Measurements from ENCODE around the gene VCAN.
A peak's percentile ranks its signal among the peaks of the same experiment; 100 is the strongest.

Gene VCAN

GRCh38 chr5:83464261-83464660 lies 7.3 kb upstream of the VCAN start:
- Histone ChIP-seq H3K36me3 (no peaks in the 10 kb centered on the region), H3K4me3 (no peak overlapping the region), H3K9me3 (no peaks in the 10 kb centered on the region), H3K9ac (no peak overlapping the region), H3K4me1 (no peaks in the 10 kb centered on the region), H3K27ac (no peak overlapping the region), H4K20me1 (no peaks in the 10 kb centered on the region), H3K4me2 (no peak overlapping the region), H3K27me3 (no peaks in the 10 kb centered on the region)
- no peak for TF ChIP-seq Cebpa-rat (IDR thresholded peaks at IDR 0.05)

- peaks cover 13% of the 10 kb centered on the region for H3K9me3 ChIP-seq
- H3K4me2 ChIP-seq: no peak overlapping the region
- no peaks in the 10 kb centered on the region for H4K20me1 ChIP-seq
- H3K4me3 ChIP-seq: no peak overlapping the region
- H3K27me3 ChIP-seq: peaks cover 4% of the 10 kb centered on the region
- no peak for TF ChIP-seq Cebpa-rat (IDR thresholded peaks at IDR 0.05)
- no peak overlapping the region for H3K9ac ChIP-seq
- H3K27ac ChIP-seq: no peak overlapping the region
- H3K4me1 ChIP-seq: no peaks in the 10 kb centered on the region
- H3K36me3 ChIP-seq: no peaks in the 10 kb centered on the region
These were observed 4.0 kb upstream of the VCAN start for GRCh38 chr5:83467371-83468035.

GRCh38 chr5:83469075-83469474 lies 2.5 kb upstream of the VCAN start:
- Histone ChIP-seq H3K27me3 (peaks cover 9% of the 10 kb centered on the region), H3K4me1 (no peaks in the 10 kb centered on the region), H3K36me3 (no peaks in the 10 kb centered on the region), H3K9ac (no peak overlapping the region), H3K9me3 (peaks cover 28% of the 10 kb centered on the region), H4K20me1 (no peaks in the 10 kb centered on the region), H3K4me2 (no peak overlapping the region), H3K4me3 (no peak overlapping the region), H3K27ac (no peak overlapping the region)
- no peak for TF ChIP-seq Cebpa-rat (IDR thresholded peaks at IDR 0.05)

- no peak overlapping the region for H3K27ac ChIP-seq
- H3K4me3 ChIP-seq: no peak overlapping the region
- peaks cover 39% of the 10 kb centered on the region for H3K9me3 ChIP-seq
- no peak overlapping the region for H3K4me2 ChIP-seq
- H3K36me3 ChIP-seq: no peaks in the 10 kb centered on the region
- no peaks in the 10 kb centered on the region for H4K20me1 ChIP-seq
- TF ChIP-seq Cebpa-rat (IDR thresholded peaks at IDR 0.05): no peak
- no peaks in the 10 kb centered on the region for H3K4me1 ChIP-seq
- no peak overlapping the region for H3K9ac ChIP-seq
- H3K27me3 ChIP-seq: peaks cover 14% of the 10 kb centered on the region
These were observed 779 bp upstream of the VCAN start for GRCh38 chr5:83470526-83471404.

- TF ChIP-seq Cebpa-rat (IDR thresholded peaks at IDR 0.05): no peak
These were observed 616 bp downstream of the VCAN start for GRCh38 chr5:83472213-83472507.

GRCh38 chr5:83472508-83473345 lies 1.2 kb downstream of the VCAN start:
- H3K9ac ChIP-seq: no peak overlapping the region
- H4K20me1 ChIP-seq: no peaks in the 10 kb centered on the region
- no peak overlapping the region for H3K4me3 ChIP-seq

More at GRCh38 chr5:83472213-83472507, 616 bp downstream of the VCAN start:
- Histone ChIP-seq H3K27ac (no peak overlapping the region), H3K9me3 (peaks cover 39% of the 10 kb centered on the region), H3K36me3 (no peaks in the 10 kb centered on the region), H3K4me3 (no peak overlapping the region), H3K27me3 (peaks cover 14% of the 10 kb centered on the region), H3K9ac (no peak overlapping the region), H3K4me1 (no peaks in the 10 kb centered on the region), H3K4me2 (no peak overlapping the region), H4K20me1 (no peaks in the 10 kb centered on the region)

GRCh38 chr5:83473346-83474160 lies 2.0 kb downstream of the VCAN start:
- Histone ChIP-seq H4K20me1 (no peaks in the 10 kb centered on the region), H3K27ac (no peak overlapping the region), H3K9me3 (peaks cover 39% of the 10 kb centered on the region), H3K4me2 (no peak overlapping the region), H3K27me3 (peaks cover 14% of the 10 kb centered on the region), H3K4me1 (no peaks in the 10 kb centered on the region), H3K4me3 (0 out of 2 replicates have a peak overlapping the region, but pooled peaks have one; percentile 22), H3K9ac (no peak overlapping the region), H3K36me3 (no peaks in the 10 kb centered on the region)
- no peak for TF ChIP-seq Cebpa-rat (IDR thresholded peaks at IDR 0.05)

More at GRCh38 chr5:83472508-83473345, 1.2 kb downstream of the VCAN start:
- no peak for TF ChIP-seq Cebpa-rat (IDR thresholded peaks at IDR 0.05)
- peaks cover 14% of the 10 kb centered on the region for H3K27me3 ChIP-seq
- peaks cover 39% of the 10 kb centered on the region for H3K9me3 ChIP-seq
- no peak overlapping the region for H3K27ac ChIP-seq
- H3K36me3 ChIP-seq: no peaks in the 10 kb centered on the region
- H3K4me1 ChIP-seq: no peaks in the 10 kb centered on the region
- no peak overlapping the region for H3K4me2 ChIP-seq

- Histone ChIP-seq H4K20me1 (no peaks in the 10 kb centered on the region), H3K4me3 (peak overlapping the region; percentile 22; the same call in 1 of the 2 replicates), H3K4me2 (no peak overlapping the region), H3K9me3 (peaks cover 39% of the 10 kb centered on the region), H3K27ac (no peak overlapping the region), H3K27me3 (peaks cover 14% of the 10 kb centered on the region), H3K4me1 (no peaks in the 10 kb centered on the region), H3K36me3 (no peaks in the 10 kb centered on the region), H3K9ac (no peak overlapping the region)
- TF ChIP-seq Cebpa-rat (IDR thresholded peaks at IDR 0.05): no peak
These were observed 2.7 kb downstream of the VCAN start for GRCh38 chr5:83474161-83474796.

- no peak overlapping the region for H3K4me2 ChIP-seq
- H3K4me1 ChIP-seq: no peaks in the 10 kb centered on the region
- no peak overlapping the region for H3K9ac ChIP-seq
- H3K27me3 ChIP-seq: peaks cover 14% of the 10 kb centered on the region
- H3K36me3 ChIP-seq: no peaks in the 10 kb centered on the region
- no peak overlapping the region for H3K27ac ChIP-seq
- H4K20me1 ChIP-seq: no peaks in the 10 kb centered on the region
- H3K4me3 ChIP-seq: no peak overlapping the region
- no peak for TF ChIP-seq Cebpa-rat (IDR thresholded peaks at IDR 0.05)
- H3K9me3 ChIP-seq: peaks cover 39% of the 10 kb centered on the region
These were observed 3.4 kb downstream of the VCAN start for GRCh38 chr5:83474991-83475390.

Measured in BLaER1 (cell line).